H1 (cell line): ENCODE results near the gene KLHDC8B. TPM values are rescaled to one million over a fixed set of nuclear protein-coding genes. Genes with fewer than 3 reads are reported as not detected.

Source experiments
- RAD21 ChIP-seq, 2 experiments: IDR thresholded peaks in 1 of 2; conservative IDR thresholded peaks in 1 of 2; 2 replicates each; pipeline ENCODE4 v1.6.1; 2011; ENCODE audit warnings: low read depth in 2 of 2, low read length in 2 of 2, improper control_type of control experiment in 1 of 2, inconsistent platforms in 1 of 2, mild to moderate bottlenecking in 1 of 2, moderate library complexity in 1 of 2
- polyA plus RNA-seq, 7 experiments: library from polyadenylated mRNA; depleted of rRNA in 3 of 7; stranded (reverse) in 5 of 7; unstranded in 2 of 7; fragments of >200 nt in 5 of 7; fragments of 200-250 nt in 2 of 7; gene quantifications; 1 replicate in 5 of 7; 2 replicates in 1 of 7; 4 replicates in 1 of 7; pipeline versions ENCODE4 v1.2.1 to v1.2.3, GENCODE V29; 2011 to 2013; ENCODE audit warnings: missing spikeins in 2 of 7, mixed read lengths in 2 of 7
- total RNA-seq: library from RNA; stranded (reverse); fragmentation: NEBNext Ultra II Directional; extraction: Animal tissue kit (Norgen Biotek cat#: 25700); gene quantifications from 2 replicates; pipeline ENCODE4 v1.2.1, GENCODE V29; 2021

Gene KLHDC8B
- total and polyA plus RNA-seq, 2 of the 8 experiments (the other 6 are each of a cell fraction or from before 2014, with no cell fraction given): 15.8 to 21.3 TPM

- no peak for TF ChIP-seq RAD21 (IDR thresholded peaks at IDR 0.05 in 1 of 2, conservative IDR thresholded peaks at IDR 0.05 in 1 of 2; ENCODE audit: low read depth in 2 of 2, low read length in 2 of 2)
Observed at GRCh38 chr3:49122886-49123545, 48.4 kb upstream of the KLHDC8B start (continued).
